Smooth muscle cell (in vitro differentiated cells): Measurements from ENCODE around the gene DPYD. TPM values are rescaled to one million over a fixed set of nuclear protein-coding genes. Genes with fewer than 3 reads are reported as not detected.
A peak's percentile ranks its signal among the peaks of the same experiment; 100 is the strongest.

Experiments used
- DNase-seq: peaks from one replicate; lab custom pipeline; 2025; ENCODE audit not compliant: unreplicated experiment; lab: John Stamatoyannopoulos, UW
- H2AFZ ChIP-seq: fragments of 200-600 bp; sonication (generic); 2 replicates; pipeline ENCODE4 v1.6.0; 2016; ENCODE audit warnings: antibody characterized with exemption, low read depth, mild to moderate bottlenecking
- H3F3A ChIP-seq: fragments of 200-600 bp; sonication (generic); 2 replicates; pipeline ENCODE4 v1.6.0; 2017; ENCODE audit warnings: antibody characterized with exemption, low read depth
- H3K27ac ChIP-seq: fragments of 200-600 bp; sonication (generic); 2 replicates; pipeline ENCODE4 v1.5.1; 2016; ENCODE audit warnings: low read depth, mild to moderate bottlenecking
- H3K27me3 ChIP-seq: fragments of 200-600 bp; sonication (generic); 2 replicates; pipeline ENCODE4 v1.6.1; 2016; ENCODE audit warnings: low read depth, mild to moderate bottlenecking
- H3K36me3 ChIP-seq: fragments of 200-600 bp; sonication (generic); 2 replicates; pipeline ENCODE4 v1.5.1; 2016; ENCODE audit warnings: low read depth
- H3K4me1 ChIP-seq: fragments of 200-600 bp; sonication (generic); 2 replicates; pipeline ENCODE4 v1.5.1; 2016; ENCODE audit warnings: low read depth
- H3K4me2 ChIP-seq: fragments of 200-600 bp; sonication (generic); 2 replicates; pipeline ENCODE4 v1.6.0; 2016; ENCODE audit warnings: mild to moderate bottlenecking
- H3K4me3 ChIP-seq: fragments of 200-600 bp; sonication (generic); 2 replicates; pipeline ENCODE4 v1.5.1; 2016; ENCODE audit warnings: mild to moderate bottlenecking
- H3K79me2 ChIP-seq: fragments of 200-600 bp; sonication (generic); 2 replicates; pipeline ENCODE4 v1.6.0; 2016; ENCODE audit warnings: low read depth, mild to moderate bottlenecking
- H3K9ac ChIP-seq: fragments of 200-600 bp; sonication (generic); 2 replicates; pipeline ENCODE4 v1.6.0; 2016; ENCODE audit warnings: low read depth
- H3K9me3 ChIP-seq: fragments of 200-600 bp; sonication (generic); replicated peaks from 2 replicates; pipeline ENCODE4 v1.5.1; 2016; ENCODE audit warnings: low read depth
- H4K20me1 ChIP-seq: fragments of 200-600 bp; sonication (generic); 2 replicates; pipeline ENCODE4 v1.6.0; 2016; ENCODE audit warnings: low read depth
- WGBS: methylation state at CpG from one replicate; pipeline ENCODE4 v1.1.7; 2016; ENCODE audit warnings: low lambda C conversion rate; 5-methylcytosine and 5-hydroxymethylcytosine counted together
- polyA plus RNA-seq: library from polyadenylated mRNA; unstranded; fragments of >200 nt; fragmentation: Nextera tagmentation; extraction: Ambion mirVana; gene quantifications from 2 replicates; pipeline ENCODE4 v1.2.1, GENCODE V29; 2016
- total RNA-seq: library from RNA; depleted of rRNA; stranded (reverse); fragments of >200 nt; gene quantifications from 2 replicates; pipeline ENCODE4 v1.2.3, GENCODE V29; 2014
- TF ChIP-seq, protein P1 (sequence below): fragments of 200-600 bp; sonication (generic); IDR thresholded peaks from 2 replicates; pipeline ENCODE4 v1.5.1; 2017; ENCODE audit warnings: borderline replicate concordance, mild to moderate bottlenecking, antibody characterized with exemption; ENCODE audit not compliant: insufficient read depth, poor library complexity, severe bottlenecking

Gene DPYD
- total and polyA plus RNA-seq, 2 experiments from 2014 or later, result 1.8 to 2.0 TPM

DNA sequence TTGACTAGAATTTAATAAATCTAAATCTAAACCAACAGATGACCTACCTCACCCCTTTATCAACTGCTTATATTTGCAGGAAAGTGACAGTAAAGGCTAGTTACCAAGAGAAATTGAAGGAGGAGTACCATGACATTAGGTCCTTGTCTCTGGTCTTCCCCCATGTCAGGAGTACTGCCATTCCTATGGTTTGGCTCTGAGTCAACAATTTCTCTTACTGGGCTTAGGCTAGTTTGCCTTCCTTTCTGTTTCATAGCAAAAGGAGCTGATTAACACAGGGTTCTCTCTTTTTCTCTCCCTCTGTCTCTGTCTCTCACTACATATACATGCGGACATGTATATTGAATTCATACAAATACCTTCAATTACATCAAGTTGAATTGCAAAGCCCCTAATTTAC, 579.9 kb downstream of the DPYD start:
- Histone ChIP-seq H3K27ac (peak overlapping the region; percentile 36), H3K4me2 (peak overlapping the region; percentile 58), H3F3A (no peaks in the 10 kb centered on the region), H3K36me3 (no peaks in the 10 kb centered on the region), H3K4me3 (no peak overlapping the region), H3K4me1 (no peaks in the 10 kb centered on the region), H4K20me1 (no peaks in the 10 kb centered on the region), H3K27me3 (no peaks in the 10 kb centered on the region), H2AFZ (peak overlapping the region; percentile 83), H3K79me2 (no peaks in the 10 kb centered on the region), H3K9me3 (no peaks in the 10 kb centered on the region), H3K9ac (no peak overlapping the region)
- no peak for DNase-seq
- 95% methylated on average over 1 of the region's 1 CpG for WGBS
- TF ChIP-seq, protein P1, sequence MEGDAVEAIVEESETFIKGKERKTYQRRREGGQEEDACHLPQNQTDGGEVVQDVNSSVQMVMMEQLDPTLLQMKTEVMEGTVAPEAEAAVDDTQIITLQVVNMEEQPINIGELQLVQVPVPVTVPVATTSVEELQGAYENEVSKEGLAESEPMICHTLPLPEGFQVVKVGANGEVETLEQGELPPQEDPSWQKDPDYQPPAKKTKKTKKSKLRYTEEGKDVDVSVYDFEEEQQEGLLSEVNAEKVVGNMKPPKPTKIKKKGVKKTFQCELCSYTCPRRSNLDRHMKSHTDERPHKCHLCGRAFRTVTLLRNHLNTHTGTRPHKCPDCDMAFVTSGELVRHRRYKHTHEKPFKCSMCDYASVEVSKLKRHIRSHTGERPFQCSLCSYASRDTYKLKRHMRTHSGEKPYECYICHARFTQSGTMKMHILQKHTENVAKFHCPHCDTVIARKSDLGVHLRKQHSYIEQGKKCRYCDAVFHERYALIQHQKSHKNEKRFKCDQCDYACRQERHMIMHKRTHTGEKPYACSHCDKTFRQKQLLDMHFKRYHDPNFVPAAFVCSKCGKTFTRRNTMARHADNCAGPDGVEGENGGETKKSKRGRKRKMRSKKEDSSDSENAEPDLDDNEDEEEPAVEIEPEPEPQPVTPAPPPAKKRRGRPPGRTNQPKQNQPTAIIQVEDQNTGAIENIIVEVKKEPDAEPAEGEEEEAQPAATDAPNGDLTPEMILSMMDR, result no peak

DNA sequence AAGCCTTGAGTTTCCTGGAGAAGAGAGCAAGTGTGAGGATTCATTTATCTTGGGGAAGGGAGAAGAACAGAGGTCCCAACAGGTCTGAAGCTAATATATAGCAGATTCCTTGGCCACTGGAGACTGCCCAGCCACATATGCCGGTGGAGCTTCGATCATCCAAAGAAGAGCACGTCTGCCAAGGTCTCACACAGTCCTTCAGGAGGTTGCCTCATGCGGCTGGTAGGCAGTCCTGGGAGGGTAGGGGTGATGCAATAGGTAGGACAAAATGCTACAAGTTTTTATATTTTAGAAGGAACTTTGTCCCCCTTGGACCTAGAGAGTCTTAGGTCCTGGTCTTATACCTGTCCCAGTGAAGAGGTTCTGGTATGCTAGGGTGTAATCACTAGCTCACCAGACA, 582.5 kb downstream of the DPYD start:
- H3K27ac ChIP-seq, result no peak overlapping the region
- peaks cover 9% of the 10 kb centered on the region for H3K4me1 ChIP-seq
- TF ChIP-seq, protein P1, result no peak
- H3K4me3 ChIP-seq, result no peak overlapping the region
- no peaks in the 10 kb centered on the region for H3F3A ChIP-seq
- WGBS, result 95% methylated on average over 4 of the region's 4 CpGs
- no peak for DNase-seq
- H3K9me3 ChIP-seq, result no peaks in the 10 kb centered on the region
- H4K20me1 ChIP-seq, result no peaks in the 10 kb centered on the region
- H3K27me3 ChIP-seq, result no peaks in the 10 kb centered on the region
- no peak overlapping the region for H3K4me2 ChIP-seq
- no peak overlapping the region for H2AFZ ChIP-seq
- no peaks in the 10 kb centered on the region for H3K36me3 ChIP-seq
- no peak overlapping the region for H3K9ac ChIP-seq
- no peaks in the 10 kb centered on the region for H3K79me2 ChIP-seq

DNA sequence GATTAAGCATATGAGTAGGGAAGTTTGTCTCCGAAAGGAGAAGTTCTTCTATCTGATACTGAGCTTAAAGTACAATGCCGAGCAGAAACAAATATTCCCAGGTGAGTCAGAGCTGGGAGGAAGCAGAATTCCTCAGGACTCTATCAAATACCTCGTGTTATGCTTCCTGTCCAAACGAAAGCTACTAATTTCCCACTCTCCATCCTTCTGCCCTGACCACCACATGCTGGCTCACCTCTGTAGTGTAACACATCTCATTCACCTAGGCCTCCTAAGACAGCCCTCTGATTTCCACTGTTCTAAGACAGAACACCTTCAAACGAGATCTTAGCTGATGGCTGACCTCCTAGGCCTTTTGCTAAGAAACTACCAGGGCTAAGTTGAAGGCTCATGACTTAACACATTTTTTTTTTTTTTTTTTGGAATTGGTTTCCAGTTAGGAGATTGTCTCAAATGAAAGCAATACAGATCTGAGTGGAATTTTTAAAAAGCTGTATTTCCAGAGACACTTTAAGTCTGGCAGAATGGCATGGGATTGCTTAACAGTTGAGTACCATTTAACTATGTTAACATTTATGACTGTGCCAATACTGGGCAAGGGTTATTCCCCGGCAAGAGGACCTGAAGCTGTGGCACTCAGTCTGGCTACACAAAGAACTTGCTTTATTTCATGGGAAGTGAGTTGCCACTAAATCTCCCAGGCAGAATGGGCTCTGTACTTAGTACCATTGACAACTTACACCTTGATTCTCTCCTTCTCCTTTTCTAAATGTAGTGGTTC, 583.4 kb downstream of the DPYD start:
- Histone ChIP-seq H3K4me1 (peaks cover 12% of the 10 kb centered on the region), H3K4me2 (no peak overlapping the region), H3K79me2 (no peaks in the 10 kb centered on the region), H3K27me3 (no peaks in the 10 kb centered on the region), H3K36me3 (no peaks in the 10 kb centered on the region), H2AFZ (no peak overlapping the region), H3K9ac (no peak overlapping the region), H3F3A (no peaks in the 10 kb centered on the region), H4K20me1 (no peaks in the 10 kb centered on the region), H3K4me3 (no peak overlapping the region), H3K9me3 (no peaks in the 10 kb centered on the region), H3K27ac (no peak overlapping the region)
- no peak for DNase-seq
- TF ChIP-seq, protein P1, result no peak
- WGBS, result 84% methylated on average over 6 of the region's 6 CpGs

DNA sequence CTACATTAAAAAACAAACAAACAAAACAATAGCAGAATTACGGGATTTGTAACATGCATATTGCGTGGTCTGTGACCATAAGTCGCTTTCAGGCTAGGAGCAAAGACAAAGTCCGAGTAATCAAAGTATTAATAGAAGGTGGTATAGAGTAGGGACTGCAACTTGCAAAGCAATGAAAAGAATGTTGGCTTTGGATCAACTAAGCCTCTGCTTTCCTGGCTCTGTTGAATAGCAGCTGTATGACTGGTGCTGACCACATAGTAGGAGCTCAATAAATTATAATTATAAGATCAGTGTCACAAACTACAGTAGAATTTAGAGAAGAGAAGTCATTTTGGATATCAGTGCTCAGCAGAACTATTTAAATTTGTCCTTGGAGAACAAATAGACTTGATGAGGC, 586.4 kb downstream of the DPYD start:
- Histone ChIP-seq H3F3A (no peaks in the 10 kb centered on the region), H3K9ac (no peak overlapping the region), H4K20me1 (no peaks in the 10 kb centered on the region), H3K4me3 (no peak overlapping the region), H3K4me2 (peak overlapping the region; percentile 62), H2AFZ (no peak overlapping the region), H3K4me1 (peaks cover 12% of the 10 kb centered on the region), H3K27ac (peak overlapping the region; percentile 64), H3K27me3 (no peaks in the 10 kb centered on the region), H3K79me2 (no peaks in the 10 kb centered on the region), H3K36me3 (no peaks in the 10 kb centered on the region), H3K9me3 (no peaks in the 10 kb centered on the region)
- 58% methylated on average over 4 of the region's 4 CpGs for WGBS
- no peak for DNase-seq
- TF ChIP-seq, protein P1, result no peak
